NCI-H524 treated with DMSO at 0.1 percent for 48 hours (cell line): Measurements from ENCODE around the gene MED9.

Experiments
- DNase-seq: peaks from one replicate; lab custom pipeline; 2025; lab: John Stamatoyannopoulos, UW

Gene MED9

GRCh38 chr17:17491031-17491471 lies 14.3 kb downstream of the MED9 start:
- DNase-seq, result no peak

DNA sequence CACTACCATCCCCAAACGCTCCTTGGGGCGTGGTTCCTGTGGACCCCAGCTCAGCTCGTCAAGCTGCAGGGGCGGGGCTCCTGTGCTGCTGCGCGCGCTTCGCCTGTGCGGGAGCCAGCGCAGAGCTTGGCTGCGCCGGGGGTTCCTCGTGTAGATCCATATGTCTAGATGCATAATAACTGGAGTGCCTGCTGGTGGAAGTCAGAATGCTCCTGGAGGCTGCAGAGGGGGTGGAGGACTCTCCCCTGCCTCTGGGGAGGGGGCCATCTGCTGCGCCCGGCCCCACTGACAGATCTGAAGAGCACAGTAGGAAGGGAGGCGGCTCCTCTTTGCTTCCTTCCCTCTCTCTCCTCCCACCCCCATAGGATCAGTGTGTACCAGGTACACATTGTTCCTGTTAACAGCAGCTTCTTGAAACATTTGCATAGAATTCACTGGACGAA lies 14.8 kb downstream of the MED9 start:
- DNase-seq, result peak; percentile 89

- no peak for DNase-seq
Measured at GRCh38 chr17:17492085-17492484, 15.3 kb downstream of the MED9 start.

DNA sequence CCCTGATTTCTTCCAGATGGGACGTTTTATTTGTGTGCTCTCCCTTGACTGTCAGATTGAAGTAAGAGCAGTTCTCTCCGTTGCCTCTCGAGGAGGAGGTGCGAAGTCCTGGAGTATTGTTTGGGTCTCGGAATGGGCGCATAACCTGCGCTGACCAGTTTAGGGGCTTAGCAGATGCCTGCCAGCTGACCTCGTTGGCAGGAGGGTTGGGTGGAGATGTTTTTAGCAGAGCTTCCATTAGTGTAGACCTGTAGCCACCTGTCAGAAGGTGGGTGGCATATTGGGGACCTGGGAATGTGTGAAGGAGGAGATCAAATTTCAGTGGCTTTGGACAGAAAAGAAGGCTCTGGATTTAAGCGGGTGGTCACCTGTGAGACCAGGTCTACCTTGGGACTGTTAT lies 15.8 kb downstream of the MED9 start:
- DNase-seq, result no peak

GRCh38 chr17:17493249-17493985 lies 16.6 kb downstream of the MED9 start:
- peak; percentile 34 for DNase-seq

- DNase-seq, result no peak
Measured at GRCh38 chr17:17493986-17494466, 17.2 kb downstream of the MED9 start.

- no peak for DNase-seq
Measured at GRCh38 chr17:17494499-17494869, 17.7 kb downstream of the MED9 start.

DNA sequence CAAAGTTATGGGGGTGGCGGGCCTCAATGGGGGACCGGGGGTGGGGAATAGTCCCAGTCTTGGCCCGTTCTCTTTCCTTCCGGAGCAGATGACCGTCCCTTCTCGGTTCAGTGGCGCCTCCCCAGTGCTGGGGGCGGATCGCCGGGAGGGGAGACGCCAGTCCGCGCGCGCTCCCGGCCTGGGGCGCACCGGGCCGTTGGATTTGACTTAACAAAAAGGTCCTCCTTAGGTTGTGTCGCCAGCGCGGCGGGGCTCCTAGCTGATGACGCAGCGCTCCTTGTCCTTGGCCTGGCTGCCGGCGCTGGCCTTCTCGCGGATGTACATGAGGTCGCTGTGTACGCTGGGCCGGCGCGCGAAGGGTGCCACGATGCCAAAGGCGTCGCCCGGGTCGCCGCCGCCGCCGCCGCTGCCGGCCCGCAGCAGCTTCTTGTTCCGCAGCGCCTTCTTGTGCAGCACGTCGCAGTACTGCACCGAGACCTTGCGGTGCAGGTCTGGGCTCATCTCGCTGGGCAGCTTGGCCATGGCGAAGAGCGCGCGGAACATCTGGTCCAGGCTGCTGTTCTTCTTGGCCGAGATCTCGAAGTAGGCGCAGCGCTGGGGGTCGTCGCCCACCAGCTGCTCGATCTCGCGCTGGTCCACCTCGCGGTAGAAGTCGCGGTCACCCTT lies 18.2 kb downstream of the MED9 start:
- no peak for DNase-seq

- no peak for DNase-seq
Measured at GRCh38 chr17:17495536-17496188, 18.9 kb downstream of the MED9 start.

- DNase-seq, result no peak
Measured at GRCh38 chr17:17496189-17497064, 19.6 kb downstream of the MED9 start, which contains the start of gene RASD1. RASD1 (minus strand) TSS chr17:17496395; CDS start chr17:17496181, 214 bp downstream.

GRCh38 chr17:17497065-17497844 lies 20.5 kb downstream of the MED9 start:
- no peak for DNase-seq

GRCh38 chr17:17497845-17498520 lies 21.2 kb downstream of the MED9 start:
- no peak for DNase-seq

DNA sequence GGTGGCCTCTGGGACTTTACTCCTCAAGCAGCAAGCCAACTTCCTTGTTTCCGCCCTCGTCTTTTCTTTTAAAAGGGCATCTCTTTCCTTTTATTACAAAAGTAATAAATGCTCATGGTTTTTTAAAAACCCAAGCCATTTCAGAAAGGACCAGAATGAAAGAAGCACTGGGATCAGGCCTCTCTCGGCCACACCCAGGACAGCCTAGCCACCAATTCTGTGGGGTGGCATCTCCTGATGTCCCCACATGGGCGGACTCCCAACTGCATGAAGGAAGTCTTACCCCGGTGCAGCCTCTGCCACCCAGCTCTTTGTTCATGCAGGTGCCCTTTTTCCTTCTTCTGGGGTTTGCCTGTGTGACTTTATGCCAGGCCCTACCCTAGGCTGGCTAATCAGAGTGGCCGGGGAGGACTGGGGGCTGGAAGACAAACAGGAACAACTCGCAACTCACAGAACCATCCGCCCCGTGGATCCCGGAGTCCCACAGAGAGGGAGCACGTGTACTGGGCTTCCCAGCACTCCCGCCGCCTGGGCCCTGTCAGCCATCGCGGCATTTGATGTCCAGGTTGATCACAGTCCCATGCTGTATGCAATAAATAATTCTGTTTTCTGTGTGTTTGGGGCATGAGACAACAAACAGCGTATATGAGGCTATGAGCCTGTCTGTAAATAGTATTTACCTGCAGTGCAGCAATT lies 22.0 kb downstream of the MED9 start:
- no peak for DNase-seq

DNA sequence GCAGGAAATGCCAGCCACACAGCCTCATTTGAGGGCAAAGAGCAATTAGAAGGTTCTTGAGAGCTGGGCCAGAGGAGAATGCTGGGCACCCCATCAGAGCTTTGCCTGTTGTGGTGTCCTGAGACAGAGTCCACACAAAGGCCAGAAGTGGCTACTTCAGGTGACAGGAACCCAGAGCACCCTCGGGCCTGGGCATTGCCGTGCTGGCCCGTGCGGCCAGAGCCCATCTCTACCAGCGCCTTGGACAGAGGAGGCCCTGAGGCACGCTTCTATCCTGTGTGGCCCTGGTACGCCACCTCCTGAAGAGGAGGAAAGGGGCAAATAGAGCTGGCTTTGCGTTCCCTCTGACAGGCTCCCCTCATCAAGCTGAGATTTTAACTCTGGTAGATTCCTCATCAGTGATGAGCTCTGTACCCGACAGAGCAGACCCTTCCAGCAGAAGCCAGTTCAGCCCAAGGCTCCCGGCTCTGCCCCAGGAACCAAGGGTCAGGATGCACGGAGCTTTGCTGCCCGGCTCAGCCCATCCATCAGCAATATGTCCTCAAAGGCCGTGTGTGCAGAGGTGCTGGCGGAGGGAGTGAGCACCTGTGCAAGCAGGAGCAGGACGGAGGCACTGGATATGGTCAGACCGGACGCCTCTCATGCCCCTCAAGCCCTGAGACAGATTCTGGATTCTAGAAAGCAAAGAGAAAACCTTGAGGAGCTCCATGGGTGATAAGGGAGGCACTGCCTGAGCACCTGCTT lies 22.8 kb downstream of the MED9 start:
- no peak for DNase-seq

- no peak for DNase-seq
Measured at GRCh38 chr17:17500999-17501605, 24.3 kb downstream of the MED9 start.

- DNase-seq, result no peak
Measured at GRCh38 chr17:17502741-17503565, 26.2 kb downstream of the MED9 start.

- DNase-seq, result no peak
Measured at GRCh38 chr17:17503566-17504130, 26.8 kb downstream of the MED9 start.
